M059J (cell line): ENCODE measurements around the gene GSTM5. TPM values are rescaled to one million over a fixed set of nuclear protein-coding genes. Genes with fewer than 3 reads are reported as not detected.
"Not testable (repeated sequence)": the region's sequence is repeated elsewhere in the genome, so short reads cannot be mapped to it uniquely, and the experiment has no call there.

Experiments used
- DNase-seq: peaks from one replicate; pipeline ENCODE4 v3.0.0-alpha.2; 2012; ENCODE audit warnings: low read depth
- total RNA-seq: library from RNA; depleted of rRNA; stranded (reverse); fragments of >200 nt; shearing (Covaris generic); gene quantifications from 2 replicates; pipeline ENCODE4 v1.2.3, GENCODE V29; 2014

The GSTM5 gene
- total RNA-seq, 1 experiment from 2014 or later: not detected

DNA sequence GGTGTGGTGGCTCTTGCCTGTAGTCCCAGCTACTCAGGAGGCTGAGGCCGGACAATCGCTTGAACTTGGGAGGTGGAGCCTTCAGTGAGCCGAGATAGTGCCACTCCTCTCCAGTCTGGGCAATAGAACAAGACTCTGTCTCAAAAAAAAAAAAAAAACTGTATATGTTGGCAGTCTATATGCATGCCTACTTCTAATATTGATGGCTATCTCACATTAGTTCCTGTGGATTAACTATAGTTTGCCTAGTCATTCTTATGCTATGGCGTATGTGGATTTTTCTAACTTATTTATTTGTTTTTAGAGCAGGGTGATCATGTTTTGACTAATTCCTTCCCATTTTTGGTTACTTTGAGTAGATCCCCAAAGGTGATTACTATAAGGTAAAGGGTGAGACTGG, 15.0 kb upstream of the GSTM5 start:
- no peak for DNase-seq

DNA sequence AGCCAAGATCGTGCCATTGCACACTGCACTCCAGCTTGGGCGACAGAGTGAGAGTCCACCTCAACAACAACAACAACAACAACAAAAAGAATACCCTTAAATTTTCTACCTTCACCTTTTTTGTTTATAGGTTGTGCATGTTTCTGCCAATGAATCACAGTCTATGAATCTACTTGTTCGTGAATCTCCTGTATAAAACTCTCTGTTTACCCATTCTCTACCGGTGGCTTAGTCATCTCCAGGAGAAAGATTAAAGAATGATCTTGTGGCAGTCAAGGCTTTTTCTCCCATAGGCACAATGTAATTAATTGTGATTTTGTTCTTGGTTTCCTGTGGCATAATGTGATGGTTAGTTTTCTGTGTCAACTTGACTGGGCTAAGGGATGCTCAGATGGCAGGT, 14.2 kb upstream of the GSTM5 start:
- not testable (repeated sequence) for DNase-seq

DNA sequence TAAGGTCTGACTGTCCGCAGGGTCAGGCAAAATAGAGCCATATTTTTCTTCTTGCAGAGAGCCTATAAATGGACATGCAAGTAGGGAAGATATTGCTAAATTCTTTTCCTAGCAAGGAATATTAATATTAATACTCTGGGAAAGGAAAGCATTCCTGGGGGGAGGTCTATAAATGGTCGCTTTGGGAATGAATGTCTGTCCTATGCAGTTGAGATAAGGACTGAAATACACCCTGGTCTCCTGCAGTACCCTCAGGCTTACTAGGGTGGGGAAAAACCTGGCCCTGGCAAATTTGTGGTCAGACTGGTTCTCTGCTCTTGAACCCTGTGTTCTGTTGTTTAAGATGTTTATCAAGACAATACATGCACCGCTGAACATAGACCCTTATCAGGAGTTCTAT, 9.1 kb upstream of the GSTM5 start:
- not testable (repeated sequence) for DNase-seq

DNA sequence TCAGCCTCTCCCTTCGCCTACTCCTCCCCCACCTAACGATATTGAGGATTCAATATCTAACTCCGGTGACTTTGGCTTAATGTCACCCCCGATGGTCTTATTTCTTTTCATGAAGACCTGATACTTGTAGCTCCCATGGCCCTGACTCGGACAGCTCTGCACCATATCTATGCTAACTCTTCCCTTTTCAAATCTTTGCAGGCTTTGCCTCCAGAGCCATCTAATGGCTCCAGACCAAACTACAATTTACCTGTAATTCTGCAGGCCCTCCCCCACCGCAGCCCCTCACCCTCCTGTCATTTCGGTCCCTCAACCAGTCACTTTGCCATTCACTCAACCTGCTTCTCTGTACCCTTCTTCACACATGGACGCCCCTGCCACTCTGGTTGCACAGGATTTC, 7.9 kb upstream of the GSTM5 start:
- DNase-seq: no peak

DNA sequence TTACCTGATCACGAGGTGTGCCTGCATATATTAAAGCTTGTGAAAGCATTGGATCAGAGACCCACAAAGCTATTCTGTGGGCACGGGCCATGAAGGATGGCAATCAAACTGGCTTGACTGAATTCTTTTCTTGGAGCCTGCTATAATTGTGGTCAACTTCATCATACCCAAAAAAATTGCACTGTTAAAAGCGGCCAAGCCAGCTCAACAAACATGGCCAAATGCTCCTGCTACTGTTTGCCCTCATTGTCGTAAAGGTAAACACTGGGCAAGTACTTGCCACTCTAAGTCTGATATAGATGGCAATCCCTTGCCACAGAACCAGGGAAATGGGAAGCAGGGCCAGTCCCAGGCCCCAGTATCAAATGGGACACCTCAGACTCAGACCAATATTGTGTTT, 6.6 kb upstream of the GSTM5 start:
- no peak for DNase-seq

DNA sequence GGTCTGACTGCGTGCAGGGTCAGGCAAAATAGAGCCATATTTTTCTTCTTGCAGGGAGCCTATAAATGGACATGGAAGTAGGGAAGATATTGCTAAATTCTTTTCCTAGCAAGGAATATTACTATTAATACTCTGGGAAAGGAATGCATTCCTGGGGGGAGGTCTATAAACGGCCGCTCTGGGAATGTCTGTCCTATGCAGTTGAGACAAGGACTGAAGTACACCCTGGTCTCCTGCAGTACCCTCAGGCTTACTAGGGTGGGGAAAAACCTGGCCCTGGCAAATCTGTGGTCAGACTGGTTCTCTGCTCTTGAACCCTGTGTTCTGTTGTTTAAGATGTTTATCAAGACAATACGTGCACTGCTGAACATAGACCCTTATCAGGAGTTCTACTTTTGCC, 3.1 kb upstream of the GSTM5 start:
- not testable (repeated sequence) for DNase-seq

DNA sequence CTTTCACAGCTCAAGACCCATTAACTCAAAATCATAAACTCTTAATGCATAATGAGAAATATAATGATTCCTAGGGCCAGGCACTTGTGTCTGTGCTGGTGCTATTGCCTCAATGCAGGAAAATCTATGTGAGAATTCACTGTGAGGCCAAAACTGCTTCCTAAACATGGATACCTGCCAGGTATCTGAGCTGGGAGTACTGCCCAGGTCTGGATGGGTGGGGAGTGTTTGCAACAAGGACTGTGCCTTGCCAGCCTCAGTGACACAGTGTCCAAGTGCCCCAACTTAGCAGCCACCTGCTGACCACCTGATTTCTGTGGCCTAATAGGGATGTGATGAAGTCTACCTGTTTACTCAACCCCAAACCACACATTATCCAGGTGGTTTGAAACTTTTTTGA, 2.2 kb upstream of the GSTM5 start:
- DNase-seq: not testable (repeated sequence)

DNA sequence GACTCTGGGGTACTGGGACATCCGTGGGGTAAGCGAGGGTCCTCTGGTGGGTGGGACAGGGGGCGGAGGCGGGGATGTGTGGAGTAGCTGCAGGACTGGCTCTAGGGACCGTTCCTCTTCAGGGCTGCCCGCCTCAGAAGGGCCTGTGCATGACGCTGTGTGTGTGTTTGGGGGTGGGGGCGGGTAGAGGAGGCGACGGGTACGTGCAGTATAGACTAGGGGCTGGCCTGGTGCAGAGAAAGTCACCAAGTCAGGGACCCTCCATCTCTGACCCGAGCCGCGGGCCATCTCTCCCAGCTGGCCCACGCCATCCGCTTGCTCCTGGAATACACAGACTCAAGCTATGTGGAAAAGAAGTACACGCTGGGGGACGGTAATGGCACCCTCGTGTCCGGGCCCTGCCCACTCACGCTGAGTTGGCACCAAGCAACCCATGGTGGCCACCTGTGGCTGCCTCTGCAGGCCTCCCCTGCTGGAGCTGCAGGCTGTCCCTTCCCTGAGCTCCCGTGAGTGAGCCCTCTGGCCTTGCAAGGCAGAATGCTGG, 342 bp downstream of the GSTM5 start:
- no peak for DNase-seq

DNA sequence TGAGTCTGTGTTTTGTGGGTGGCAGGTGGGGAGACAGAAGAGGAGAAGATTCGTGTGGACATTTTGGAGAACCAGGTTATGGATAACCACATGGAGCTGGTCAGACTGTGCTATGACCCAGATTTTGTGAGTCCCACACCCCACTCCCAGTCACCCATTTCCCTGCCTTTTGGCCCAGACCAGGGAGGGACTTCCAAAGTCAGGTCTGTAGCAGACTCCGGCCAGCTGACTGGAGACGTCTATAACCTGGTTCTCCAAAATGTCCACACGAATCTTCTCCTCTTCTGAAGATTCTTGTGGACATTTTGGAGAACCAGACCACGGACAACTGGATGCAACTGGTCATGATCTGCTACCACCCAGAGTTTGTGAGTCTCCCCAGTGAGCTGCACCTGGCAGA, 1.6 kb downstream of the GSTM5 start:
- no peak for DNase-seq

DNA sequence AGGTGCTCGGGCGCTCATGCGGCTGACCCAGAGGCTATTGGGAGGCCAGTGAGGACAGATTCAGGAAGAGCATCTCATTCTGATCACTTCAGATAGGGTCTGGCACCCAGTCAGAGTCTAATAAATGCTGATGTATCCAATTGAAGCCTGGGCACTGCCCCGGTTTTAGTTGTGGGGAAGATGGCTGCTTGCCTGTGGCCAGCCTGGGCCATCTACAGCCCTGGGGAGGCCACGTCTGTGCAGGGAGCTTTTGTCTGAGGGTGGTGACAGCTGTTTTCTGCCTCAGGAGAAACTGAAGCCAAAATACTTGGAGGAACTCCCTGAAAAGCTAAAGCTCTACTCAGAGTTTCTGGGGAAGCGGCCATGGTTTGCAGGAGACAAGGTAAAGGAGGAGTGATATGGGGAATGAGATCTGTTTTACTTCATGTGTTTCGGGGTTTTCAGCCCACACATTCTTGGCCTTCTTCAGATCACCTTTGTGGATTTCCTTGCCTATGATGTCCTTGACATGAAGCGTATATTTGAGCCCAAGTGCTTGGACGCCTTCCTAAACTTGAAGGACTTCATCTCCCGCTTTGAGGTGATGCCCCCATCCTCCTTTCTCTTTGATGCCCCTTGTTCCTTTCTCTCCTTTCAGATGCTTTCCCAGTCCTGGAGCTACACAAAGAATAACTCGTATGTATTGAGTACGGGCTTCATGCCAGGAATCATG, 2.8 kb downstream of the GSTM5 start:
- DNase-seq: no peak

DNA sequence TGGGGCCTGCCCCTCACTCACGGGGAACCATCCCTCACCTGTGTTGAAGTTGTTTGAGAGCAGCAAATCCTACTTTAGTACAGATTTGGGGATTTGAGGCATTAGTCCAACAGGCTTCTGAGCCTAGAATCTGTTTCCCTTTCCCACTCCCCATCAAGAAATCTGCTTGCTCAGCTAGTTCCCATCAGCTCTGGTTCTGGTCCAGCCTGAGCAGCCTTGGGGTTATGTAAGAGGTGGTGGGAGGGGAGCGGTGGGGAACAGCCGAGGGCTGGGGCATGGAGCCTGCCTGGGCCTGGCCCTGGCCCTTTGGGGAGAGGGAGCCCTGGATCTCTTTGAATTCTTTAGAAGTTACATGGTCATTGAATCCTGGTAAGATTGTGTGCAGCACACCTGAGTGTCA, 4.1 kb downstream of the GSTM5 start:
- no peak for DNase-seq

DNA sequence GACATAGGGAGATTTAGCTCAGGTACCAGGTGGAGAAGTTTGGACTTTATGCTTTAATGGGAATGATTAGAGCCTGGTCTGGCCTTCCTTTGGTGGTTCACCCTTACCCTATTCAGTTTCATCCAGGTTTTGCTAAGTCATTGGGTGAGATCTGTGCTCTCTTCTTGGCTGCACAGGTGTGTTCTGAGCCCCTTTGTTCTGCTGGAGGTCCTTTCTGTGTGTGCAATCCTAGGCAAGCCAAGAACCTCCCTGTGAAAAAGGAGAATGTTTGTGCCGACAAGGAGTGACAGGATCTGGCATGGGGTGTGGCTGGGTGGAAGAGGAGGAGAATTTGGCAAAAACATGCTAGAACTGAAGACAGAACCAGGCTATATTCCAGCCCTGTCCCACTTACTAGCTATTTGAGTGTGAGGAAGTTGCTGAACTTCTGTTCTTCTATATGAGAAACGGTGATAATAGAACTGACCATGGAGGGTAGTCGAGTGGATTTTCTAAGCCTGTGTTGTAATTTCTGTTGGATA, 4.6 kb downstream of the GSTM5 start:
- no peak for DNase-seq

DNA sequence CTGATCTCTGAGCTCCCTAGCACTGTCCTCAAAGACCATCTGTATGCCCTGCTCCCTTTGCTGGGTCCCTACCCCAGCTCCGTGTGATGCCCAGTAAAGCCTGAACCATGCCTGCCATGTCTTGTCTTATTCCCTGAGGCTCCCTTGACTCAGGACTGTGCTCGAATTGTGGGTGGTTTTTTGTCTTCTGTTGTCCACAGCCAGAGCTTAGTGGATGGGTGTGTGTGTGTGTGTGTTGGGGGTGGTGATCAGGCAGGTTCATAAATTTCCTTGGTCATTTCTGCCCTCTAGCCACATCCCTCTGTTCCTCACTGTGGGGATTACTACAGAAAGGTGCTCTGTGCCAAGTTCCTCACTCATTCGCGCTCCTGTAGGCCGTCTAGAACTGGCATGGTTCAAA, 5.7 kb downstream of the GSTM5 start:
- DNase-seq: no peak

DNA sequence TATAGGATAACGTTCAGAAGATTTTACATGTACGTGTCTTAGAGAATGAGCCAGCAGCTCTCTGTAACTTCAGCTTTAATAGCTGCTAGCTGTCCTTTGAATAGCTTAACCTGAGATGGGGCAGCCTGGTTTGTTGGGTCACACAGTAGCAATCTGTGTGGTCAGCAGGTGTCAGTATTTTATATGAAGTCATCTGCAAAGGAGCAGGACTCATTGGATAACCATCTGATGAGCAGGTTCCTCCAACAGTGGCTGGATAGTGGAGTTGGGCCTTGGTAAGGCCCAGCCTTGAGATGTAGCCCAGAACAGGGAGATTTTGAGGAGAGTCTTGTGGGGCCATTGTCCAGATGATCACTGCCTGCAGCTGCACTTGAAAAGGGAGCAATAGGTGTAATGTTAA, 6.4 kb downstream of the GSTM5 start:
- peak; percentile 68 for DNase-seq

DNA sequence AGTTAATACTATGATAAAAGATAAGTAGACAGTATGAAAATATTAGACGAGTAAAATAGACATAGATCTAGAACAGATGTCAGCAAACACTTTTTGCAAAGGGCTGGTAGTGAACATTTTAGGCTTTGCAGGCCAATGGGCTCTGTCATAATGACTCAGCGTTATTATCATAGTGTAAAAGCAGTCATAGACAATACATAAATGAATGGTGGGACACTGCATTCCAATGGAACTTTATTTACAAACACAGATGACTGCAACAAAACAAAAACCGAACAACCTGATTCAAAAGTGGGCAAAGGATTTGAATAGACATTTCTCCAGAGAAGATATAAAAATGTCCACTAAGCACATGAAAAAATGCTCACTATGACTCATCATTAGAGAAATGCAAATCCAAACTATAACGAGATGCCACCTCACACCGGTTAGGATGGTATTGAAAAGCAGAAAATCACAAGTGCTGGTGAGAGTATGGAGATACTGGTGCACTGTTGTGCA, 7.3 kb downstream of the GSTM5 start:
- peak; percentile 45 for DNase-seq

DNA sequence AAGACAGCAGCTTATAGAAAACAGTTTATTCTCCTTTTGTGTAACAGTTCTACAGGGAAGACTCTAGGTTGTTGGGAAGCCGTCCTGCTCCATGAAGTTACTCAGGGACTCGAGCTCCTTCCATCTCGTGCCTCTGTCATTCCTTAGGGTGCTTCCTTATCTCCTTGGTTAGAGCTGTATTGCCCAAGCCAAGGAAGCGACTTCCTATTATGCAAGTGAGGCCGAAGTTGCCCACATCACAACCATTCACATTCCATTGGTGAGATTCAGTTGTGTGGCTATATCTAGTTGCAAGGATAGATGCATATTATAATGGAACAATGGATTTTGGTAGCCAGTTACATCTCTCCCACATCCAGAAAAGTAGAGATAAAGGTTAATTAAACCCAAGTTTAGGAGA, 9.0 kb downstream of the GSTM5 start:
- no peak for DNase-seq

DNA sequence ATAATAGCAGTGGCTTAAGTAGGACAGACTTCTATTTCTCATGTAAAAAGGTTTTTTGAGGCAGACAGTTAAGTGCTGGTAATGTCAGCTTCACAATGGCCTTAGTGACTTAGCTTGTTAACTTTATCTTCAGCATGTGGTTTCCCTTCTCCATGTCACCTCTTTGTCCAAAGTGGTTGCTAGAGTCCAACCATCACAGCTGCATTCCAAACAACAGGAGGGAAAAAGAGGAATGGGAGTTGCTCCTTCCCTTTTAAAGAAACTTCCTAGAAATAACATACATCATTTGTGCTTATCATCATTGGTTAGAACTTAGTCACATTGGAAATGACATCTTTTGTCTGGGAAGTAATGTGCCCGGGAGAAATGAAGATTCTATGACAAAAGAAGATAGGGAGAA, 9.9 kb downstream of the GSTM5 start:
- no peak for DNase-seq

DNA sequence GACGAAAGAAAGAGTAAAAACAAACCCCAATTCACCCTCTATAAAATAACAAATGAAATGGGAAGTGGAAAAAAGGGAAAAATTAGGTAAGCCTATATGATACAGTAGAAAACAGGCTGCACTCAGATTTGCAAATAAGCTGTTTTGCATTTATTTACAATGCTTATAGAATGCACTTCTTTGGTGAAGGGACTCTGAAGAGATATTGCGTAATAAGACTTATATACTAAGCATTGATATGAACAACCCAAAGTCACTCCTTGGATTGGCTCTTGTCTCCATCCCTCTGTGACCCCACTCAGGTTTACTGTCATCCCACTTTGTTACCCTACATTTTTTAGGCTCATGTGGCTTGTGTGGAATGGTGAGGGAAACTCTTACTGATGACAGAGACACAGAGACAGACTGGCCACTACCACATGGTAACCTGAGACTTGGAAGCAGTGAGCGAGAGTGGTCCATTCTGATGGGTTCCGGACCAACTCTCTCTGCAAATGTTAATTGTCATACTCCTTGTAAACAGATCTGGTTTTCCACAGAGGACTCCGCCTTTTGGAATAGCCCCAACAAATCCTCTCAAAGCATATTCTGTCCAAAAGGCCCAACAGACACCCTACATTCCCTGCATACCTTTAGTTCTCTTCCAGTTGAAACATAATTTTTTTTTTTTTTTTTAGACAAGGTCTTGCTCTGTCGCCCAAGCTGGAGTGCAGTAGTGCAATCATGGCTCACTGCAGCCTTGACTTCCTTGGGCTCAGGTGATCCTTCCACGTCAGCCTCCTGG, 11.0 kb downstream of the GSTM5 start:
- no peak for DNase-seq

DNA sequence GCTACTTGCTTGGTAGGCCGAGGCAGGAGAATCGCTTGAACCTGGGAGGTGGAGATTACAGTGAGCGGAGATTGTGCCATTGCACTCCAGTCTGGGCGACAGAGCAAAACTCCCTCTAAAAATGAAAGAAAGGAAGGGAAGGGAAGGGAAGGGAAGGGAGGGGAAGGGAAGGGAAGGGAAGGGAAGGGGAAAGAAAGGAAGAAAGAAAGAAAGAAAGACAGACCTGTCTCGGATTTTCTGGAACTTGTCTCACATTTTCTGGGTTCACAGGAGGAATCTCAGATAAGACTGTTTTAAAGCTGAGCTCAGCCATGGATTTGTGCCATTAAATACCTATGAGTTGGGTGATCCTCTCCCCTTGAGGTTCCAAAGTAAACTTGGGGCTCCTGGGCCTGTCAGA, 12.9 kb downstream of the GSTM5 start:
- DNase-seq: no peak

DNA sequence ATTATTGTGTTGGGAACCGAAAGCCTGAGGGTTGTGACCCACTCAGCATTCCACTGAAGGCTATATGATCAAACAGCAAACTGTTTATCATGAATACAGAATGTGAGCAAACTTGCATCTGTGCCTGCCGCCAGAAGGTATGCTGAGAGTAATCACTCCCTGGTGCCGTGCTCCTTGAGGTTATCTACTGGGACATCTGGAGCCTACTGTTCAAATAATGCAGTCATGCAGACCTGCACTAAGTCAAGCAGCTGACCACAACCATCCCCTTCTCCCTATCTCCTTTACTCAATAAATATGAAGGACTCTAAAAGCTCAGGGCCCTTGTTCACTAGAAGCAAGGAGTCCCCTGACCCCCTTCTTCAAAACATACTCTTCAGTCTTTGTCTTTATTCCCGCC, 13.5 kb downstream of the GSTM5 start:
- no peak for DNase-seq

DNA sequence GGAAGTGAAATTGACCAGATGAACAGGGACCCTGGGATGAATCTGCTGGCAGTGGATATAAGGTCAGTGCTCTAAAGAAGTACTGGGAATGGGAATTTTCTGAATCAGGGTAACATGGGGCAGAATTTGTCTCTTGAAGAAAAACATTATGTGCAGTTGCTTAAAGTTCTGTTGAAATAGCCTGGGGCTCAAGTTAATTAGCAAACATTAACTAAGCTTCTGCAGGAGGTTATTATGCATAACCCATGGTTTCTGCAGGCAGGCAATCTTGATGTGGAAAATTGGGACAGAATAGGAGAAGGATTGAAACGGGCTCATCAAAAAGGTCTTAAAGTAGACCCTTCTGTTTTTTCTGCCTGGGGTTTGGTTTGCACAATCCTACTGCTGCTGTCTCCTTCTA, 14.0 kb downstream of the GSTM5 start:
- DNase-seq: no peak

DNA sequence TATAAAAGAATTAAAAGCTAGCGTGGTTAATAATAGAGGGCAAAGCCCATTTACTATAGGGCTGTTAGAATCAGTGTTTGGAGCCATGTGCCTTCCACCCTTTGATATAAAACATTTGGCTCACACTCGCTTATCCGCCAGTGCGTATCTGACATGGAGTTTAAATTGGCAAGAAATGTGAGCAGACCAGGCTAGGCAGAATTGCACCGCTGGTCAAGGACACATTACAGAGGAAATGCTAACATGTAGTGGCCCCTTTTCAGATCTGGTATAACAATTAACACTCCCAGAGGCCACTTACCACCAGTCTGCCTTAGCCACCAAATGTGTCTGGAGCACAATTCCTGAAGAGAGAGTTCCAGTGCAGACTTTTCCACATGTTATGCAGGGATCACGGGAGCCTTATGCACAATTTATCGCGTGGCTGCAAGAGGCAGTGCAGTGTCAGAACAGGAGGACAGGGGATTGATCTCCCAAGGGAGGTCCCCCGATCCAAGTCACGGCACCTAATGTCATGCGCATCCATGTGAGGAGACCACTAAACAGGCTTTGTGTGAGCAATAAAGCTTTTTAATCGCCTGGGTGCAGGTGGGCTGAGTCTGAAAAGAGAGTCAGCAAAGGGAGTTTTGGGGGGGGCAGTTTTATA, 14.8 kb downstream of the GSTM5 start:
- no peak for DNase-seq
